SJSA1 (cell line): ENCODE results near the gene GARNL3. TPM values are rescaled to one million over a fixed set of nuclear protein-coding genes. Genes with fewer than 3 reads are reported as not detected.

Source experiments
- DNase-seq, 2 experiments: peaks; one replicate each; pipeline ENCODE4 v3.0.0-alpha.2; 2015 to 2020; ENCODE audit warnings: low spot score in 2 of 2, low read depth in 1 of 2
- H3K27ac ChIP-seq: fragments of 250-450 bp; sonication (Bioruptor Pico); 2 replicates; pipeline ENCODE4 v1.5.1; 2020; ENCODE audit warnings: mild to moderate bottlenecking, moderate library complexity
- H3K27me3 ChIP-seq: fragments of 250-450 bp; sonication (Bioruptor Pico); replicated peaks from 2 replicates; pipeline ENCODE4 v1.5.1; 2020; ENCODE audit warnings: mild to moderate bottlenecking, moderate library complexity
- H3K36me3 ChIP-seq: fragments of 250-450 bp; sonication (Bioruptor Pico); 2 replicates; pipeline ENCODE4 v1.5.1; 2020; ENCODE audit warnings: mild to moderate bottlenecking
- H3K4me1 ChIP-seq: fragments of 250-450 bp; sonication (Bioruptor Pico); replicated peaks from 2 replicates; pipeline ENCODE4 v1.6.1; 2021; ENCODE audit warnings: mild to moderate bottlenecking
- H3K4me3 ChIP-seq: fragments of 250-450 bp; sonication (Bioruptor Pico); 2 replicates; pipeline ENCODE4 v1.5.1; 2020; ENCODE audit warnings: mild to moderate bottlenecking
- H3K9me3 ChIP-seq: fragments of 250-450 bp; sonication (Bioruptor Pico); replicated peaks from 2 replicates; pipeline ENCODE4 v1.5.1; 2020; ENCODE audit warnings: mild to moderate bottlenecking
- total RNA-seq: library from RNA; depleted of rRNA; stranded (reverse); fragments of >200 nt; shearing (Covaris generic); gene quantifications from 2 replicates; pipeline ENCODE4 v1.2.3, GENCODE V29; 2014

The GARNL3 gene
- total RNA-seq, 1 experiment from 2014 or later = 2.0 TPM

GRCh38 chr9:127319366-127320114, 55.0 kb downstream of the GARNL3 start:
- H3K27ac ChIP-seq = no peak overlapping the region
- no peaks in the 10 kb centered on the region for H3K9me3 ChIP-seq
- H3K4me1 ChIP-seq = peaks cover 29% of the 10 kb centered on the region
- no peak for DNase-seq
- no peak overlapping the region for H3K4me3 ChIP-seq
- no peaks in the 10 kb centered on the region for H3K36me3 ChIP-seq
- H3K27me3 ChIP-seq = no peaks in the 10 kb centered on the region

DNA sequence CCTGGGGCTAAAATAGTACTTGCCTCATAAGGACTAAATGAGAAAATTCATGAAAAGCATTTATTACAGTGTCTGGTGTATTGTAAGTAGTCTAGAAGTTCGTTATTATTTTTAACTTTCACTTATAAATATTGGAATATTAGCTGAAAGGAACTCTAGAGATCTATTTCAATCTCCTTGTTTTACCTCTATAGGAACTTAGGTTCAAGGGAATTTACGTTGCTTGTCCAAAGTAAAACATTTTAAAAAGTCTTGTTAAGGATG, 55.5 kb downstream of the GARNL3 start:
- H3K9me3 ChIP-seq = no peaks in the 10 kb centered on the region
- no peak overlapping the region for H3K27ac ChIP-seq
- no peak overlapping the region for H3K4me3 ChIP-seq
- DNase-seq = no peak
- H3K27me3 ChIP-seq = no peaks in the 10 kb centered on the region
- H3K4me1 ChIP-seq = peaks cover 29% of the 10 kb centered on the region
- H3K36me3 ChIP-seq = no peaks in the 10 kb centered on the region

DNA sequence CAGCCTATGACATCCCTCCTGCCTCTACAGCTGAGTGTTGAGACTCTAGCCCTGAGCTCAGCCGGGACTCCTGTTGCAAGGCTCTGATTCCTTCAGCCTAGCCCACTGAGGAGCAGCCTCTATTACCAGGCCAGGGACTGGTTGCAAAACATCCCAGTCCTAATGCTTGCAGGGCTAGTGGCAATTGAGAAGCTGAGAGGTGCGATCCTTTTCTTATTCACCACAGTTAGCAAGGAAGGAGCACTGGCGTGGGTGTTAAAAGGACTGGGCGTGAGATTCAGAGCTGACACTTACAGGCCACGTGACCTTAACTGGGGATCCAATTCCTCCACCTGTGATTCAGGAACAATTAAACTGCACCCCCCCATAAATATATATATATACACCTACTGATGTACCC, 58.8 kb downstream of the GARNL3 start:
- no peaks in the 10 kb centered on the region for H3K36me3 ChIP-seq
- H3K4me1 ChIP-seq = peaks cover 8% of the 10 kb centered on the region
- no peak overlapping the region for H3K27ac ChIP-seq
- no peaks in the 10 kb centered on the region for H3K9me3 ChIP-seq
- no peak for DNase-seq
- H3K27me3 ChIP-seq = no peaks in the 10 kb centered on the region
- no peak overlapping the region for H3K4me3 ChIP-seq

DNA sequence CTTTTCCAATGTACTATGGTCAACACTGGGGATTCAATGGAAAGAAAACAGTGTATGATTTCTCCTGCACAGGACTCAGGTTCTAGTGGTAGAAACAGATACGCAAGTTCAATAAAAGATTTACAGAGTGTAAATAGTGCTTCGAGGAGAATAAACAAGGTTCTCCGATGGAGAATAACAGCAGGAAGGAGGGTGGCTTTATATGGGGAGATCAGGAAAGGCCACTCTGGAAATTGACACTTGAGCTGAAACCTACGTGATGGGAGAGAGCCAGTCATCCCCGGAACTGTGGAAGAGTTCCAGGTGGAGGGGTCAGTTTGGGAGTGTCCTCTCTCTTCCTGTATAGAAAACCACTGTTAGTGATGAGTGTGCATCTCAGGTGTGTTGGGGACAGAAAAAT, 65.9 kb downstream of the GARNL3 start:
- Histone ChIP-seq H3K36me3 (no peaks in the 10 kb centered on the region), H3K9me3 (no peaks in the 10 kb centered on the region; the same call in 1 of the 2 replicates), H3K27ac (no peak overlapping the region), H3K27me3 (no peaks in the 10 kb centered on the region), H3K4me1 (peaks cover 8% of the 10 kb centered on the region), H3K4me3 (no peak overlapping the region)
- no peak for DNase-seq

GRCh38 chr9:127333221-127334064, 68.9 kb downstream of the GARNL3 start:
- H3K27me3 ChIP-seq = no peaks in the 10 kb centered on the region
- DNase-seq = no peak
- no peaks in the 10 kb centered on the region; the same call in 1 of the 2 replicates for H3K9me3 ChIP-seq
- H3K36me3 ChIP-seq = no peaks in the 10 kb centered on the region
- H3K4me3 ChIP-seq = no peak overlapping the region
- no peak overlapping the region for H3K27ac ChIP-seq
- peaks cover 37% of the 10 kb centered on the region for H3K4me1 ChIP-seq

- no peaks in the 10 kb centered on the region for H3K36me3 ChIP-seq
- DNase-seq = no peak
- H3K27me3 ChIP-seq = no peaks in the 10 kb centered on the region
These were observed 70.2 kb downstream of the GARNL3 start for GRCh38 chr9:127334725-127335124.

DNA sequence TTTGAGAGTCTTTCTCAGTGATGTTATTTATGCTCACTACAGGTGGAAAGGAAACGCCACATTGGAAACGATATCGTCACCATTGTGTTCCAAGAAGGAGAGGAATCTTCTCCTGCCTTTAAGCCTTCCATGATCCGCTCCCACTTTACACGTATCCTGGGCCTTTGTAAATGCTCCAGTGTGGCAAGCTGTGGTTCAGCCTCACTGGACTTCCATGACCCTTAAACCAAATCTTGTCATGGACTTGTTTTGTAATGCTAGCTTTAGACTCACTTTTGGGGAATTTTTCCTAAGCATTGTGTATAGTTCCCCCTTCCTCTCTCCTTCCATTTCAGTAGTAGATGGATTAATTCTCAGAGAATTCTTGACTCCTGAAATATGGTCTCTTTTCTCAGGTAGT, 71.5 kb downstream of the GARNL3 start:
- peak overlapping the region; percentile 85 for H3K27ac ChIP-seq
- no peaks in the 10 kb centered on the region; the same call in 1 of the 2 replicates for H3K9me3 ChIP-seq
- DNase-seq = no peak
- H3K4me3 ChIP-seq = no peak overlapping the region
- no peaks in the 10 kb centered on the region for H3K36me3 ChIP-seq
- H3K4me1 ChIP-seq = peaks cover 57% of the 10 kb centered on the region
- H3K27me3 ChIP-seq = no peaks in the 10 kb centered on the region

More at GRCh38 chr9:127334725-127335124, 70.2 kb downstream of the GARNL3 start:
- Histone ChIP-seq H3K4me3 (no peak overlapping the region), H3K27ac (no peak overlapping the region), H3K9me3 (no peaks in the 10 kb centered on the region; the same call in 1 of the 2 replicates), H3K4me1 (peaks cover 43% of the 10 kb centered on the region)

DNA sequence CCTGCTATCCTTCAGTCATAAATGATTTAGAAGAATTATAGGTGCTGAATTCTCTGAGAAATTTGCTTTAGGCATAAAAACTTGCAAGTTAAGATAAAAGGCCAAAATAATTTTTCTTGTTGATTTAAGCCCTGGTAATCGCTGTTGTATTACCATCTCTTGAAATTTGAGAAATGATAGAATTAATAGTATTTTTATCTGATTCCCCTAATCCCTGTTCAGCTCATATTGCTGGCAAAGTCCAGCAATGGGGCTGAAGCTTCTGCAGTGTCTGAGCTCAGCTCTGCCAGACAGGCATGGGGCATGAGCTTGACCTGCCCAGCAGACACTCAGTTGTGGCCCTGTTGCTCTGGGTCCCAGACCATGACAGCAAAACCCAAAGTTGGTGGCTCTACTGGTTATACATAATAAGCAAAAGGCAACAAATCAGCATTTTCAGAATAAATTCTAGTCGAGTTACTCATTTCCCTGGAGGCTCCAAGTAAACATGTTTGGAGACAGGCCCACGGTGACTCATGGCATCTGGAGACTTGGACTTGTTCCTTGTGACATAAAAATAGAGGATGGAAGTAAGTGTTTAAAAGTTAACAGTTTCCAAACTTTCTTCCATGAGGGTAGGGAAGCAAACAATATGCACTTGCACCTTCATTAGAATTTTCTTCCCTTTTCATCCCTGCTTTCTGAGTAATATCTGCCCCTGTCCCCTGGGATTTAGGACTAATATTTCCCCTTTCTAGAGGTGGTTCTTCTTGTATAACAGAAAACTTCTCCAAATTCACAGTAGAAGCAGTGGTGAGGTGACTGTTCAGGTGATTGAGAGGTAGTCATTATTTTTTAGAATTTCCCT, 72.2 kb downstream of the GARNL3 start:
- DNase-seq = peak; percentile 90 to 97
- H3K27me3 ChIP-seq = no peaks in the 10 kb centered on the region
- H3K9me3 ChIP-seq = no peaks in the 10 kb centered on the region; the same call in 1 of the 2 replicates
- H3K4me3 ChIP-seq = no peak overlapping the region
- H3K4me1 ChIP-seq = peaks cover 63% of the 10 kb centered on the region
- peak overlapping the region; percentile 85 for H3K27ac ChIP-seq
- no peaks in the 10 kb centered on the region for H3K36me3 ChIP-seq

DNA sequence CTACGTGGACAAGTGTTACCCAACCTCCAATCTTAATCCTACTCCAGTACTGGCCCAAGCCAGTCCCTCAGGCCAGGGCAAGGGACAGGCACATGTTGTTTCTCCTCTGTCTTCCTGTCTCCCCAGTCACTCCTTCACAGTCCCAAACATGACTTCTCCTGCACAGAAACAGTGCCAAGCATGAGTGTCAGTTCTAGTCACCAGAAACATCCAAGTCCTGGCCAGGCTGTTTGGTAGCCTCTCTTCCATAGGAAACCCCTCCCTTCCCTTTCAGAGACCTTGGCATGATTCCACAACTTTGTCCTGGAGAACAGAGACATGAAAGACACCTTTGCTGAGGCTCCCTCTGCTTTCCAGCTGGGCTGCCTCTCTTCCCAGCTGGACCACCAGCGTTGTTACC, 76.1 kb downstream of the GARNL3 start:
- peaks cover 54% of the 10 kb centered on the region for H3K4me1 ChIP-seq
- H3K27me3 ChIP-seq = no peaks in the 10 kb centered on the region
- H3K36me3 ChIP-seq = no peaks in the 10 kb centered on the region
- no peak overlapping the region for H3K27ac ChIP-seq
- no peak overlapping the region for H3K4me3 ChIP-seq
- DNase-seq = peak; percentile 54 to 64
- H3K9me3 ChIP-seq = no peaks in the 10 kb centered on the region

DNA sequence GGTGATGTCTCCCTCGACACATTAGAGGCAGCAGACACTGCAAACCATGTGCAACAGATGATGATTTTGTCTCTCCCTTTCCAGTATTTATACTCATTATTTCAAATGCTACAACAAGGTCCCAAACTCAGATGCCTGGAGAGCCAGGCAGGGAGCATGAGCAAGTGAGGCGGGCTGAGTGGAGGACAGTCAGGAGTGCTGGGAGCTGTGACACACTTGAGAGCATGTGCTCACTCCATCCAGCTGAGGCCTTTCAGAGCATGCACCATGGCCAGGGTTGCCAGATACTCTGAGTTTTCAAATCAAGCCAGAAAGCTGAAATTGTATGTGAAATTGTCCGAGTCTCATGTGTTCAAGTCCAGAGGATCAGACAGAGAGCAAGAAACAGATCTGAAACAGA, 76.6 kb downstream of the GARNL3 start:
- Histone ChIP-seq H3K27me3 (no peaks in the 10 kb centered on the region), H3K36me3 (no peaks in the 10 kb centered on the region), H3K9me3 (no peaks in the 10 kb centered on the region), H3K27ac (no peak overlapping the region), H3K4me3 (no peak overlapping the region), H3K4me1 (peaks cover 50% of the 10 kb centered on the region)
- DNase-seq = no peak

GRCh38 chr9:127344368-127345000, 79.9 kb downstream of the GARNL3 start:
- no peak overlapping the region for H3K4me3 ChIP-seq
- no peaks in the 10 kb centered on the region for H3K36me3 ChIP-seq
- DNase-seq = no peak
- H3K9me3 ChIP-seq = no peaks in the 10 kb centered on the region
- peaks cover 23% of the 10 kb centered on the region for H3K4me1 ChIP-seq
- no peak overlapping the region for H3K27ac ChIP-seq
- H3K27me3 ChIP-seq = no peaks in the 10 kb centered on the region

DNA sequence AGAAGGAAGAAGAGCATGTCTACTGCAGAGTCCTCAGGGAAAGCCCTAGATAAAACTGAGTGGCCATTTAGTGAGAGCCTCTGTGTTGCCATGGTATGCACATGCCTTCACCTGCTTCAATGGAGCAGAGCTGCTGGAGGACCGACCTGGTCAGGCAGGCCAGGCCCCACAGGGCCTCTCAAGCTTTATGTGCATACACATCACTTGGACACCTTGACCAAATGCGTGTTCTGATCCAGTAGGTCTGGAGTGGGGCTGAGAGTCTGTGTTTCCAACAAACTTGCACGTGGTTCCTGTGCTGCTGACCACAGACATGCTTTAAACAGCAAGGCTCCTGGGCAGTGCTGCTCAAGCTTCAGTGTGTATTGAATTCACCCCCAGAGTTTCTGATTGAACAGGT, 81.0 kb downstream of the GARNL3 start:
- Histone ChIP-seq H3K9me3 (no peaks in the 10 kb centered on the region), H3K27ac (no peak overlapping the region), H3K27me3 (no peaks in the 10 kb centered on the region), H3K4me1 (peaks cover 12% of the 10 kb centered on the region), H3K4me3 (no peak overlapping the region), H3K36me3 (no peaks in the 10 kb centered on the region)
- DNase-seq = no peak

DNA sequence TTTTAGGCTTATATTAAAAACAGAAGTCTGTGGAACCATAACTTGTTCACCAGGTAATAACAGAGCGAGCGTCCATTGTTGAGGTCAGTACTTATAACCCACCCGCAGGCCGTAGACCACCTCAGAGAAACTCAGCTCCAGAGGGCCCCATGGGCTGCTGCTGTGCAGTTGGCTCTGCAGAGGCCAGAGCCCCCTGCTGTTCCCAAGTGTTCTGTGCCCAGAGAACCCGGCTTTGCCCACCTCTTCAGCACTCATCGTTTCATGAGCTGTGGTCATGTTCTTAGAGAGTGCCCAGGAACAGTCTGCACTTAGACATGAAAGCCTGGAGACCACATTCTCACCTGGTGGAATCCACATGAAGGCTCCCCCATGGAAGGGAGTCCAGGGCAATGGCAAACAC, 82.0 kb downstream of the GARNL3 start:
- no peak for DNase-seq
- peaks cover 2% of the 10 kb centered on the region for H3K4me1 ChIP-seq

More for the DNA sequence above, 82.0 kb downstream of the GARNL3 start:
- H3K27ac ChIP-seq = no peak overlapping the region
- H3K36me3 ChIP-seq = no peaks in the 10 kb centered on the region
- H3K27me3 ChIP-seq = no peaks in the 10 kb centered on the region
- no peaks in the 10 kb centered on the region for H3K9me3 ChIP-seq
- no peak overlapping the region for H3K4me3 ChIP-seq
